Measurements from ENCODE around the gene RSU1. TPM values are rescaled to one million over a fixed set of nuclear protein-coding genes. Genes with fewer than 3 reads are reported as not detected.

Gene RSU1
- total and polyA plus RNA-seq, 9 donors = 59.4 to 93.9 (median 79.0) TPM

DNA sequence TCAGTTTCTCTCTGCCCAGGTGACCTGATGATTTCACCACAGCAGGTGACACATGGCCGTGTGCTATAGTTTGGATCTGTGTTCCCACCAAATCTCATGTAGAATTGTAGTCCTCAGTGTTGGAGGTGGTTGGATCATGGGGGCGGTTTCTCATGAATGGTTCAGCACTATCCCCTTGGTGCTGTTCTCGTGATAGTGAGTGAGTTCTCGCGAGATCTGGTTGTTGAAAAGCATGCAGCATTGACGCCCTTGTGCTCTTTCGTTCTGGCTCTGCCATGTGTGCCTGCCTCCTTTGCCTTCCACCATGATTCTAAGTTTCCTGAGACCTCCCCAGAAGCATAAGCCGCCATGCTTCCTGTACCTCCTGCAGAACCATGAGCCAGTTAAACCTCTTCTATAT lies 210.3 kb downstream of the RSU1 start:
- no peak for DNase-seq
- no peak overlapping the region for H3K27ac ChIP-seq (ENCODE audit: low read length)
- H3K9me3 ChIP-seq (replicated peaks; ENCODE audit: control insufficient read depth, low read depth, low read length) = no peaks in the 10 kb centered on the region
- H3K36me3 ChIP-seq (ENCODE audit: control insufficient read depth, insufficient read depth, low read length) = no peaks in the 10 kb centered on the region
- 100% methylated on average over 5 of the region's 8 CpGs for WGBS (ENCODE audit: insufficient coverage)
- H3K4me3 ChIP-seq (ENCODE audit: low read length) = no peak overlapping the region
- no peaks in the 10 kb centered on the region for H3K27me3 ChIP-seq (ENCODE audit: control insufficient read depth, insufficient read depth, low read length)
- no peaks in the 10 kb centered on the region for H3K4me1 ChIP-seq (ENCODE audit: control insufficient read depth, insufficient read depth, low read length)

DNA sequence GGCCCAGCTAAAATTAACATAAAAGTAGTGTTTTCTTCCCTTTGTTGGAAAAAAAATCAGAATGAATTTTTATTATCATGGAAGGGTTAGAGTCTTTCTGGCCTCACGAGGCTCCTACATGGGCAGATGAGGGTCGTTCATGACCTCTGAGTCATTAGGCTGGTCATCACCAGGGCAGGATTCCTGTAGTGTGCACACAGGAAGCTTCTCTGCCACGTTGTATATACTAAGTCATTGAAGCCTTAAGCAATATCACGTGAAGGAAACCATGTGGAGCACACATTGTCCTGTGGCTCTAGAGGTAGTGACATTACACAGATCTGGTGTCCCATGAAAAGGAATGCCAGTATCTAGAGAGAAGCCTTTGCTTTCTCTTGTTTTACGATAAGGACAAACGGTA lies 210.8 kb downstream of the RSU1 start:
- Histone ChIP-seq H3K4me3 (ENCODE audit: low read length) (no peak overlapping the region), H3K27me3 (ENCODE audit: control insufficient read depth, insufficient read depth, low read length) (no peaks in the 10 kb centered on the region), H3K36me3 (ENCODE audit: control insufficient read depth, insufficient read depth, low read length) (no peaks in the 10 kb centered on the region), H3K4me1 (ENCODE audit: control insufficient read depth, insufficient read depth, low read length) (no peaks in the 10 kb centered on the region), H3K27ac (ENCODE audit: low read length) (no peak overlapping the region), H3K9me3 (replicated peaks; ENCODE audit: control insufficient read depth, low read depth, low read length) (no peaks in the 10 kb centered on the region)
- WGBS (ENCODE audit: insufficient coverage) = 67% methylated on average over 2 of the region's 6 CpGs
- DNase-seq = no peak

DNA sequence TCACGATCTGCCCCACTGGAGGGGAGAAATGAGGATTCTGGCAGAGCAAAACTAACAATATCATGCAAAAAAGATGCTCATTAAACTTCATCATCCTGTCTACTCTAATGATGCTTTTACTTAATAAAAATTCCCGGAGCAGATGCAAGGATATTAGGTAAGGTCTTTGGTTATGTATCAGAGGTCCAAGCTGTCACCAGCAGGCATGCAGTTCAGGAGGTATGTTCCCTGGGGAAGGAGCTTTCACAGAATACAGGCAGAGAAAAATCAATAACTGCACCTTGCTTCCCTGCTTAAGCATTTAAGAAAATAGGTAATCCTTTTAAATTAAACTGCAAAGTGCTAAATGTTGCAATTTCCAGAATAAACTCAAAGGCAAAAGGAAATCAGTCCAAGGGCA lies 213.9 kb downstream of the RSU1 start:
- no CpG with 5 or more reads among the region's 2 CpGs for WGBS (ENCODE audit: insufficient coverage)
- Histone ChIP-seq H3K4me1 (ENCODE audit: control insufficient read depth, insufficient read depth, low read length) (no peaks in the 10 kb centered on the region), H3K27ac (ENCODE audit: low read length) (no peak overlapping the region), H3K9me3 (replicated peaks; ENCODE audit: control insufficient read depth, low read depth, low read length) (no peaks in the 10 kb centered on the region), H3K27me3 (ENCODE audit: control insufficient read depth, insufficient read depth, low read length) (no peaks in the 10 kb centered on the region), H3K4me3 (ENCODE audit: low read length) (no peak overlapping the region), H3K36me3 (ENCODE audit: control insufficient read depth, insufficient read depth, low read length) (no peaks in the 10 kb centered on the region)
- no peak for DNase-seq

DNA sequence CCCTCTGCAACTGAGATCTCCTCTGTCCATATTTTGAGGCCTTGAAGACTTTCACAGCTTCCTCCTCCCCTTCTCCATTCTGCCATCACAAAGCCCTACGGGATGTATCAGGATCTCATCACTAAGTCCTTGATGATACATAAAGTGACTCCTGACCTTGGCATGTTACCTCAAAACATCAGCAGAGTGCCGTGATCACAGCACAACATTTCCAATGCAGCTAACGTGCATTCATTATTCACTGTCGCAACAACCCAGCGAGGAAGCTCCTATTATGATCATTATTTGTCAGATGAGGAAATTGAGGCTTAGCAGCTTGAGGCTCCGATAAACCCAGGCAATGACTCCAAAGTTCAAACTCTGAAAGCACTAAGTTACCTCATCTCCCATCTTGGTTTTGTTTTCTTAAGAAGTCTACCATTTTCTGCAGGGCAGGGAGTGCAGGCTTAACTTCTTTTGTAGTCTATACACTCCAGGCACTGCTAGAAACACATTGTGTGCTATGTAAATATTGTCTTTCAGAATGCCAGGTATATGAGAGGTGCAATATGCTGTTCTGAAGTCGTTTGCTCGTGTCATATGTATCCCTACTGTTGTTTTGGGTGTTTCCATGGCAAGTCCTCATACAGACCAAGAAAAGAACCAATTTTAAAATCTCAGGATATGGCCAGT lies 215.0 kb downstream of the RSU1 start:
- DNase-seq = no peak
- Histone ChIP-seq H3K4me3 (ENCODE audit: low read length) (no peak overlapping the region), H3K27me3 (ENCODE audit: control insufficient read depth, insufficient read depth, low read length) (no peaks in the 10 kb centered on the region), H3K36me3 (ENCODE audit: control insufficient read depth, insufficient read depth, low read length) (no peaks in the 10 kb centered on the region), H3K27ac (ENCODE audit: low read length) (no peak overlapping the region), H3K9me3 (replicated peaks; ENCODE audit: control insufficient read depth, low read depth, low read length) (no peaks in the 10 kb centered on the region), H3K4me1 (ENCODE audit: control insufficient read depth, insufficient read depth, low read length) (no peaks in the 10 kb centered on the region)
- 89% methylated on average over 5 of the region's 8 CpGs for WGBS (ENCODE audit: insufficient coverage)

DNA sequence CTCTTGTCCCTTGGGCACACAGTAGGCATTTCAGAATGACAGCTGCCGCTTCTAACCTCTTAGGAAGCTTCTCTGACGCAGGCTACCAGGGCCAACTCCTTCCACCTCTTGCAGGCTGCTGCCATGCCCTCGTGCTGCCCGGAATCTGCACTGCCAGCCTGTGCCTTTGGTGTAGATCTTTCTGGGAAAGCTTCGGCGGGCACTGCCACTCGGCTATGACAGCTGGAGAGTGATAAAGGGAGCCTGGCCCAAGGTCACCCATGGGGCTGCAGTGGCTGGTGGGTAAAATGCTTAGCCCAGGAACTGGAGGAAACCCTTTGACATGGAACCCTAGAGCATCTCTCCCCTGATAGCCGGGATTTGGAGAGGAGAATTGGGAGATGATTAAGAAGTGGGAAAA lies 217.6 kb downstream of the RSU1 start:
- no peaks in the 10 kb centered on the region for H3K27me3 ChIP-seq (ENCODE audit: control insufficient read depth, insufficient read depth, low read length)
- DNase-seq = no peak
- H3K9me3 ChIP-seq (replicated peaks; ENCODE audit: control insufficient read depth, low read depth, low read length) = no peaks in the 10 kb centered on the region
- no peak overlapping the region for H3K4me3 ChIP-seq (ENCODE audit: low read length)
- H3K36me3 ChIP-seq (ENCODE audit: control insufficient read depth, insufficient read depth, low read length) = no peaks in the 10 kb centered on the region
- H3K27ac ChIP-seq (ENCODE audit: low read length) = no peak overlapping the region
- WGBS (ENCODE audit: insufficient coverage) = 95% methylated on average over 4 of the region's 8 CpGs
- no peaks in the 10 kb centered on the region for H3K4me1 ChIP-seq (ENCODE audit: control insufficient read depth, insufficient read depth, low read length)

DNA sequence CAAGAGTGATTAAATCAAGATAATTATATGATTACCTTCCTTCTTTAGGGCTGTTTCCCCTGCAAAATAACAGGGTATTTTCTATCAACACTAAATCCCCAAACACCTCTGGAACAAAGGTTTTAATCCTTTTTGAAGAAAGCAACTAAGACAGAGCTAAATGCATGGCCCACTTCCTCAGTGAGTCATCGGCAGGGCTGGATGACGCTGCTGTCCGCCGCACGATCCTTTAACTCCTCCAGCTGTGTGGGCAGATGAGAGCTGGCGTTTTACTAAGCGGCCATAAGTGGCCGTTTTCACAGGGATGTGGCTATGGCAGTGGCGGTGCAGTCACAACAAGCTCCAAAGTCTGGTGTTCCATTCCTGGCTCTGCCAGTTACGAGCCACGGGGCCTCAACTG lies 219.6 kb downstream of the RSU1 start:
- H3K36me3 ChIP-seq (ENCODE audit: control insufficient read depth, insufficient read depth, low read length) = no peaks in the 10 kb centered on the region

DNA sequence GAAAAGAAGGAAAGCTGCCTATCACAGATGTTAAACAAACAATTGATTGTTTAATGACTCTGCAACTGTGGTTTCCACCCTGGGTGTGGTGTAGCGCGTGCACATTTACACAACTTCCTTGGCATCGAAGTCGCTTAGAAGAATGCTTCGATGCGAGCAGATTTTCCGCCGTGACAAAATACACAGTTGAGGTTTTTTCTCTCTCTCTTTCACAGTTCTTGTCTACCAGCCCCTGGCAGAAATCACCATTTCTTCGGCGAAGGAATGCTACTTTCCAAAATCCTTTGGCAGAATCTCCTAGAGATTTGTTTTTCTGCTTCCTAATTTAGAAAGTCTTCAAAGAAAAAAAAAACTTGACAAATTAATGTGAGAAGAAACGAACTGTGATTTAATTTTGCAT lies 224.8 kb downstream of the RSU1 start:
- 88% methylated on average over 8 of the region's 11 CpGs for WGBS (ENCODE audit: insufficient coverage)
- DNase-seq = no peak
- Histone ChIP-seq H3K9me3 (replicated peaks; ENCODE audit: control insufficient read depth, low read depth, low read length) (no peaks in the 10 kb centered on the region), H3K36me3 (ENCODE audit: control insufficient read depth, insufficient read depth, low read length) (peaks cover 5% of the 10 kb centered on the region), H3K4me3 (ENCODE audit: low read length) (no peak overlapping the region), H3K27me3 (ENCODE audit: control insufficient read depth, insufficient read depth, low read length) (no peaks in the 10 kb centered on the region), H3K27ac (ENCODE audit: low read length) (no peak overlapping the region), H3K4me1 (ENCODE audit: control insufficient read depth, insufficient read depth, low read length) (no peaks in the 10 kb centered on the region)

More for the DNA sequence above, 219.6 kb downstream of the RSU1 start:
- H3K27me3 ChIP-seq (ENCODE audit: control insufficient read depth, insufficient read depth, low read length) = no peaks in the 10 kb centered on the region
- H3K9me3 ChIP-seq (replicated peaks; ENCODE audit: control insufficient read depth, low read depth, low read length) = no peaks in the 10 kb centered on the region
- WGBS (ENCODE audit: insufficient coverage) = 76% methylated on average over 11 of the region's 11 CpGs
- H3K4me3 ChIP-seq (ENCODE audit: low read length) = no peak overlapping the region
- H3K4me1 ChIP-seq (ENCODE audit: control insufficient read depth, insufficient read depth, low read length) = no peaks in the 10 kb centered on the region
- H3K27ac ChIP-seq (ENCODE audit: low read length) = no peak overlapping the region
- no peak for DNase-seq

DNA sequence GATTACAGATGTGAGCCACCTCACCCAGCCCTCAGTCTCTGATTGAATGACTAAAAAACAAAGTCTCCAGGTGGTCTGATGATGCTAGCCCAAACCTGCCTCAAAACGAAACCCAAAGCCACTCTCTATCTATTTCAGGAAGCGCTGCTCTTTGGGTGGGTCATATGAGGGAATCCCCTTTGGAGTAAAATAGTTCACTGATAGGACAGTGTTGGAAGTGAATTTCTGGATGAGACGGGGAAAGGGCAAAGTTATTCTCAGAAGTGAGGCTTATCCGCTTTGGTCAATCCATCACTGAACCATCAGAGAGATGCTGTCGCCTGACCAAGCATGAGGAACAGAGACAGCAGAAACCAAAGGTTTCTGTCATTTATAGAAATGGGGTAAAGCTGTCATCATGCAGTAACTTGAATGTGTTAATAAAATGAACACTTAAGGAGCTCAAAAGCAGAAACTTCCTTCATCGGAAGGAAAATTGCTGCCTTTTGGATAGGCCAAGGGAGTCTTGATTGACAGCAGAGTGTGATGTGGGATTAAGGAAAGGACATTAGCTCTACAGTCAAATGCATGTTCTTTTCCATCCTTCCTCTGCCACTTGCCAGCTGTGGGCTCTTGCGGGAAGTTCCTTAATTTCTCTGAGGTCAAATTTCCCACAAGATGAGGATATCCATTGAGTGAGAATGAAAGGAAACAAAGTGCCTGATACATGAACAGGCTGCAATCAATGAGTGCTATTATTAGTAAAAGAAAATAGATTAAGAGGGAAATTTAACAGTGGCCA lies 230.7 kb downstream of the RSU1 start:
- Histone ChIP-seq H3K4me3 (ENCODE audit: low read length) (no peak overlapping the region), H3K27ac (ENCODE audit: low read length) (no peak overlapping the region), H3K36me3 (ENCODE audit: control insufficient read depth, insufficient read depth, low read length) (no peaks in the 10 kb centered on the region), H3K4me1 (ENCODE audit: control insufficient read depth, insufficient read depth, low read length) (no peaks in the 10 kb centered on the region), H3K9me3 (replicated peaks; ENCODE audit: control insufficient read depth, low read depth, low read length) (no peaks in the 10 kb centered on the region), H3K27me3 (ENCODE audit: control insufficient read depth, insufficient read depth, low read length) (no peaks in the 10 kb centered on the region)
- WGBS (ENCODE audit: insufficient coverage) = 71% methylated on average over 4 of the region's 7 CpGs
- DNase-seq = no peak

DNA sequence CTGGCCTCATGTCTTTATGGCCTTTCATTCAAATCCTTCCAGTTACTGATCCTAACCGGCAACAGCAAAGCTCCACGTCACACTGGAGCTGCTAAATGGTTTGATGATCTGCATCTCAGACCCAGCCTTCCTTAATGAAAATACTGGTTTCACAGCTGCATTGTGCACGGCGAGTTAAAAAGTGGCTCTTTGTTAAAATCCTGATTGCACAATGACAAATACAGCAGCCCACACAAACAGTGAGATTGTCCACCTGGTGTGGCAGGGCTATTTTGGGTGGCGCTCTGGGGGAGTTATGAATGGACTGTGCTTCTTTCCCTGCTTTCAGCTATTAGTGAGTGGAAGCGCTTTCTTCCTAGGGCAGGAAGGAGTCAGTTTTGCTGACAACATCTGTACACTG lies 232.1 kb downstream of the RSU1 start:
- Histone ChIP-seq H3K36me3 (ENCODE audit: control insufficient read depth, insufficient read depth, low read length) (no peaks in the 10 kb centered on the region), H3K4me1 (ENCODE audit: control insufficient read depth, insufficient read depth, low read length) (no peaks in the 10 kb centered on the region), H3K27me3 (ENCODE audit: control insufficient read depth, insufficient read depth, low read length) (no peaks in the 10 kb centered on the region), H3K9me3 (replicated peaks; ENCODE audit: control insufficient read depth, low read depth, low read length) (no peaks in the 10 kb centered on the region), H3K27ac (ENCODE audit: low read length) (no peak overlapping the region), H3K4me3 (ENCODE audit: low read length) (no peak overlapping the region)
- WGBS (ENCODE audit: insufficient coverage) = 80% methylated on average over 5 of the region's 6 CpGs
- no peak for DNase-seq

DNA sequence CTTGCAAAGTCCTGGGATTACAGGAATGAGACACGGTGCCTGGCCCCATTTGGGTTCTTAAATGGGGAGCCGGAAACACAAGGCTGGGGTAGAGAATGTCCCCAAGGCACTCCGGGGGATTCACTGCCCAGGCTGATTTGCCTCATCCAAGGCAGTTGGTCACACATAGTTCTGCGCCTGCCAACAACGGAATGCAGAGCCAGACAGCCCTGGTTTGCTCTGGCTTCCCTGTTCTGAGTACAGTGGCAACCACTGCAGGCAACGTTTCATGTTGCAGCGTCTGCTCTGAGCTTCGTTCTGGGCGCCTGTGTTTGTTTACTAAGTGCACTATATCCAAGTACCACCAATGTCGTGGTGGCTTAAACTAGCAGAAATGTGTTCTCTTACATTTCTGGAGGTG lies 233.8 kb downstream of the RSU1 start:
- H3K36me3 ChIP-seq (ENCODE audit: control insufficient read depth, insufficient read depth, low read length) = no peaks in the 10 kb centered on the region
- no peaks in the 10 kb centered on the region for H3K27me3 ChIP-seq (ENCODE audit: control insufficient read depth, insufficient read depth, low read length)
- H3K4me3 ChIP-seq (ENCODE audit: low read length) = no peak overlapping the region
- no peaks in the 10 kb centered on the region for H3K9me3 ChIP-seq (replicated peaks; ENCODE audit: control insufficient read depth, low read depth, low read length)
- no peak overlapping the region for H3K27ac ChIP-seq (ENCODE audit: low read length)
- no peaks in the 10 kb centered on the region for H3K4me1 ChIP-seq (ENCODE audit: control insufficient read depth, insufficient read depth, low read length)
- peak; percentile 31 for DNase-seq
- 77% methylated on average over 8 of the region's 10 CpGs for WGBS (ENCODE audit: insufficient coverage)

All from muscle of leg (tissue), 11 donors.